Measurements from ENCODE around the gene KCNG2.

GRCh38 chr18:79935925-79936324 is 138.2 kb downstream of the KCNG2 start:
- TF ChIP-seq, protein P1, sequence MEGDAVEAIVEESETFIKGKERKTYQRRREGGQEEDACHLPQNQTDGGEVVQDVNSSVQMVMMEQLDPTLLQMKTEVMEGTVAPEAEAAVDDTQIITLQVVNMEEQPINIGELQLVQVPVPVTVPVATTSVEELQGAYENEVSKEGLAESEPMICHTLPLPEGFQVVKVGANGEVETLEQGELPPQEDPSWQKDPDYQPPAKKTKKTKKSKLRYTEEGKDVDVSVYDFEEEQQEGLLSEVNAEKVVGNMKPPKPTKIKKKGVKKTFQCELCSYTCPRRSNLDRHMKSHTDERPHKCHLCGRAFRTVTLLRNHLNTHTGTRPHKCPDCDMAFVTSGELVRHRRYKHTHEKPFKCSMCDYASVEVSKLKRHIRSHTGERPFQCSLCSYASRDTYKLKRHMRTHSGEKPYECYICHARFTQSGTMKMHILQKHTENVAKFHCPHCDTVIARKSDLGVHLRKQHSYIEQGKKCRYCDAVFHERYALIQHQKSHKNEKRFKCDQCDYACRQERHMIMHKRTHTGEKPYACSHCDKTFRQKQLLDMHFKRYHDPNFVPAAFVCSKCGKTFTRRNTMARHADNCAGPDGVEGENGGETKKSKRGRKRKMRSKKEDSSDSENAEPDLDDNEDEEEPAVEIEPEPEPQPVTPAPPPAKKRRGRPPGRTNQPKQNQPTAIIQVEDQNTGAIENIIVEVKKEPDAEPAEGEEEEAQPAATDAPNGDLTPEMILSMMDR (IDR thresholded peaks at IDR 0.05), result no peak
- no peak for TF ChIP-seq POLR2A (IDR thresholded peaks at IDR 0.05)
